H4 (cell line): ENCODE measurements around the gene KLHL14. TPM values are rescaled to one million over a fixed set of nuclear protein-coding genes. Genes with fewer than 3 reads are reported as not detected.

ENCODE experiments used
- DNase-seq: peaks from one replicate; pipeline ENCODE4 v3.0.0-alpha.2; 2015; ENCODE audit warnings: low spot score
- total RNA-seq: library from RNA; depleted of rRNA; stranded (reverse); fragments of >200 nt; shearing (Covaris generic); gene quantifications from 2 replicates; pipeline ENCODE4 v1.2.3, GENCODE V29; 2014

KLHL14 gene
- total RNA-seq, 1 experiment from 2014 or later, result 0.02 TPM

DNA sequence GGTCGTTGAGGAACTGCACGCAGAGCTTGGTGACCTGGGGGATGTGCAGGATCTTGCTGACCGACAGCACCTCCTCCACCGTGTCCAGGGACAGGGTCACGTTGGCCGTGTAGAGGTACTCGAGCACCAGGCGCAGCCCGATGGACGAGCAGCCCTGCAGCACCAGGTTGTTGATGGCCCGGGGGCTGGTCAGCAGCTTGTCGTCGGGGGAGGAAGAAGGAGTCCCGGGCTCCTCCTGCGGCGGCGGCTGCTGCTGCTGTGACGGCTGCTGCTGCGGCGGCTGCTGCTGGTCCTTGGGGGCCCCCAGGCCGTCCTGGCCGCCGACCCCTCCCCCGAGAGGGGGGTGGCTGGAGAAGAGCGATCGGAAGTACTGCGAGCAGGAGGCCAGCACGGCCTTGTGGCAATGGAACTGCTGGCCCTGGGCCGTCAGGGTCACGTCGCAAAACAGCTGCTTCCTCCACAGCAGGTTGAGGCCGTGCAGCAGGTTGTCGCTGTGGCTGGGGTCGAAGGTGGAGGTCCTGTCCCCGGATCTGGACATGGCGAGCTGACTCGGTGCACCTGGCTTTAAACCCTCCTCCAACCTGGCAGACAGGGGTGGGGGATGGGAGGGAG, 2.7 kb downstream of the KLHL14 start:
- no peak for DNase-seq

GRCh38 chr18:32769586-32770053, 3.2 kb downstream of the KLHL14 start:
- no peak for DNase-seq

- DNase-seq, result no peak
Observed at GRCh38 chr18:32769071-32769585, 3.7 kb downstream of the KLHL14 start.

GRCh38 chr18:32767400-32767799, 5.4 kb downstream of the KLHL14 start:
- DNase-seq, result no peak

DNA sequence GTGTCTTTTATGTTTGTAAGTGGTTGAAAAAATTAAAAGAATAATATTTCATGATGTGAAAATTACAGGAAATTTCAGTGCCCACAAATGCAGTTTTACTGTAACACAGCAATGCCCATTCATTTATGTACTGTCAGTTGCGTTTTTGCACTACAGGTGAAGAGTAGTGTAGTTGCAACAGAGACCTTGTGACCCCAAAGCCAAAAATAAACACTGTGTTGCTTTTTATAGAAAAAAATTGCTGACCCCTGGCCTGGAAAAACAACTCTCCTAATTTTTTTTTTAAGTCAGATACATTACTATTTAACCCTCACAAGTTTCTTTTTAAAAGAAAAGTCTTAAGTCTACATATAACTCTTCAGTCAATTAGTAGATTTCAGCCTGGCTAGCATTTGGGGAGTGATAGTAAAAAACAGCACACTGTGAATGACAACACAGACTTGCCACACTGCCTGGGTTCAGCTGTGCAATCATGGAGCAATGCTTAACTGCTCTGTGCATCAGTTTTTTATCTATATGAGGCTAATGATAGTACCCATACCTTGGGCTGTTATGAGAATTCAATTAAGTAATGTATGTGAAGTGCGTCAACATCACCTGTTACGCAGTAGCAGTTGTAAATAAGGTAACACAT, 8.1 kb downstream of the KLHL14 start:
- no peak for DNase-seq

- DNase-seq, result no peak
Observed at GRCh38 chr18:32763293-32763692, 9.5 kb downstream of the KLHL14 start.

DNA sequence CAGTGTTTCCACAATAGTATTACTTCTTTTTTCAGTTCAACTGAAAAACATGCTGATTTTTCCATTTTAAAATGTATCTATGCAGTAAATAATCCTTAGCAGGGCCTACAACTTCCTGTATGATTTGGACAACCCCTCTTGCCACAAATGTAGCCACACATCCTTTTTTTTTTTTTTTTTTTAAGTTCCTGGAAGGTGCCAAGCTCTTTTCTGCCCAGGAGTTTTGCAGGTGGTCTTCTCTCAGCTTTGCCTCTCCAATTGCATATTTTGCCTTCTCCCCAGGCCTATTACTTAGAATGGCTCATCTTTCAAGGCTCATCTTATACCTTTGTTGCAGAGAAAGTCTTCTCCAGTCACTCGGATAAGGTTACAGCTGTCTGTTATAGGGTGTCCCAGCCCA, 11.6 kb downstream of the KLHL14 start:
- no peak for DNase-seq

GRCh38 chr18:32760391-32760790, 12.4 kb downstream of the KLHL14 start:
- DNase-seq, result no peak

GRCh38 chr18:32759611-32760167, 13.1 kb downstream of the KLHL14 start:
- no peak for DNase-seq

- DNase-seq, result no peak
Observed at GRCh38 chr18:32754508-32755263, 18.1 kb downstream of the KLHL14 start.

DNA sequence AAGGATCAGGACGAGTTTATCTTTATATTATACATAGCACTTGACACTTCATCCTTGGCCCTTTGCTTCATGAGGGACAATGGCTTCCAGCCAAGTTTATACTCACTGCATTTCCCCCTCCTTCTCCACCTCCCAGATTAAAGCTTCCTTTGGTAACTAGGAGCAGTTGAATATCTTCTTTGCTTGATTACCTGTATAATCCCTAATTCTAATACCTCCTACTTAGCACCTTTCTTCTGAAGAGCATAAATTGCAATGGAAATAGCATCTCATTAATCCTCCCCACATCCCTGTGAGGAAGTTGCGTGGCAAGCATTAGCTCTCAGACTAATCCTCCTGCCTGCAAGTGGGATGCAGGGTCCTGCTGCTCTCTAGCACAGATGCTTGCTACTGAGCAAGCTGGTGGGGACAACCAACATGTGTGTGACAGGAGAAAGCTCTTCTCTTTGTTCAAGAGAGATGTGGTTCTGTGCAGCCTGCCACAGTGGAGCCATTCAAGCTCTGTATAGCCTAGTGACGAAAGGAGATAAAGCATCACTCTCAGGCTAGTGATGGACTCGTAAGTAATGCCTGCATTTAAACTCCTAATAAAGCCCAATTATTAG, 19.1 kb downstream of the KLHL14 start:
- DNase-seq, result no peak

- DNase-seq, result no peak
Observed at GRCh38 chr18:32750328-32750727, 22.5 kb downstream of the KLHL14 start.

DNA sequence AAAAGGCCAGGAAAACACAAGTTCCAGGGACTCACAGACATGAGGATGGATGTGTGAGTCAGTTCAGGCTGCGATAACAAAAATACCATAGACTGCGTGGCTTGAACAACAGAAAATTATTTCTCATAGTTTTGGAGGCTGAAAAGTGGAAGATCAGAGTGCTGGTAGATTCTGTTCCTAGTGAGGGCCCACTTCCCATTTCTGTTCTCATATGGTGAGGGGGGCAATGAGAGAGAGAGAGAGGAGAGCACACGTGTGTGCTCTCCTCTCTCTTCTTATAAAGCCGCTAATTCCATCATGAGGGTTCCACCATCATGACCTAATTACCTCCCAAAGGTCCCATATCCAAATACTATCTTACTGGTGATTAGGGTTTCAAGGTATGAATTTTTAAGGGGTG, 23.0 kb downstream of the KLHL14 start:
- DNase-seq, result no peak

- DNase-seq, result no peak
Observed at GRCh38 chr18:32742579-32742978, 30.2 kb downstream of the KLHL14 start.

DNA sequence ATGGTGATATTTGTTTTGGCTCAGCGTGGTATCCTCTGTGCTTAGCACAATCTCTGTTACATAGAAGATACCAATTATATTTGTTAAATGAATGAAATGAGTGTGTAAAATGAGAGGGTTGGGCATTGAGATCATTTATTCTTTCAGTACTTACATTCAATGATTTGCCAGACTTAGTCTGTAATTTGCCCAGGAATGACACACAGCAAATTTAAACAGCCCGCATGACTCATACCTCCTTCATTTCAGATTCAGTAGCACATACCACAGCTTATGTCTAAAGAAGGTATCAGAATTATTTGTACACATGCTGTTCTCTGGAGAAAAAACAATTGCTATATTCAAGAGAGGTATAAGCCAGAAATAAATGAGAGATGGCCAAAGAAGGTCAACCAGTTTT, 37.0 kb downstream of the KLHL14 start:
- DNase-seq, result peak; percentile 63

GRCh38 chr18:32734442-32734841, 38.4 kb downstream of the KLHL14 start:
- no peak for DNase-seq

- no peak for DNase-seq
Observed at GRCh38 chr18:32732165-32732564, 40.7 kb downstream of the KLHL14 start.

DNA sequence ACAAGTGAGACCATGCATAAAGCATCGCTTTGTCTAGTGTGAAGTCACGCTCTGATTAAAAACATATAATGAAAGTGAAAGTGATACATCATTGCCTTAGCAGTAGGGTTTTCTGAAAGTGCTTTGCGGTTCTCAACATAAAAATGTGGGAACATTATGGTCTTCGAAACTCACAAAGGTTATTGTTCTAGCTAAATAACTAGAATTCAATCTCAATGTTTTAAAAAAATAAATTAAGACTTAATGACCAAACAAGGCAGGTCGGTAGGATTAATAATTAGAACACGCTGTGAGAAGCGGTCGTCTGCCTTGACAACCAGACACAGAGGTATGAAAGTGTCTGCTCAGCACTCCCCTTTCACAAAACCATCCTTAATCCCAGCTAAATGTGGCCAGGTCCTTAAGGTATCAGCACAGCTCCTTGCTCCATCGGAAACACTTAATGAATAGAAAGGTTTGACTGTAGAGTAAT, 42.2 kb downstream of the KLHL14 start:
- peak; percentile 49 for DNase-seq

DNA sequence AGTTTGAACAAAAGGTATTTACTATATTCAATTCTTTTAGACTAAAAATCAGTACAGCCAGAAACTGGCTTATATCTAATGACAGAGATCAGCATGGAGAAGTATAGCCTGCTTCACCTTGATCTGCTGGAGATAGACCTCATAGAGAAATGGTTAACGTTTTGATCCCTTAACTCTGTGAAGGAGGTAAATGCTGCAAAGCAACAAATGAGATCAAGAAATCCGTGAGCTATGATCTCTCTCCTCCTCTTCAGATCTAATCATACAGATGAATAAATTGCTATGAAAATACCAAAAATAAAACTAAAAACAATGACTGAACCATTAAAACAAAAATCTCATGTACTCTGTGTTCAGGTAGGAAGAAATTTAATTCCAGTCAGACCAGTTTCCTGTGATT, 42.8 kb downstream of the KLHL14 start:
- DNase-seq, result no peak

GRCh38 chr18:32724071-32724749, 48.6 kb downstream of the KLHL14 start:
- DNase-seq, result no peak

DNA sequence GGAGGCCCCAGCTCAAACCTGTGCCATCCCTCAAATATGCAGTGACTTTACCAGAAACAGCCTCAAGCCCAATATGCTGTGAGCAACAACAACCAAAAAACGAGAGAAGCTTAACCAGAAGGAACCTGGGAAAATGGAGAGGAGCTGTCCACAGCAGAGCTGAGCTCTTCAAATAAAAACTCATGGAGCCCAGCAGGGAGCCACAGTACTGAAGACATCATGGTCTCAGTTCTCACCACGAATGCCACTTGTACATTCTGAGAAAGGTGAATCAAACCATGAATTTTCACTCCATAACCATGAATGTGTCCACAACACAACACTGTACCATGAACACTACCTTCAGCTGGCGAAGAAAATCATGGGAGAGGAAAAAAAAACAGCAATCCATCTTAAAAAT, 50.5 kb downstream of the KLHL14 start:
- no peak for DNase-seq
